A172 (cell line): ENCODE results near the gene GAB2. TPM values are rescaled to one million over a fixed set of nuclear protein-coding genes. Genes with fewer than 3 reads are reported as not detected.
"Not testable (repeated sequence)": the region's sequence is repeated elsewhere in the genome, so short reads cannot be mapped to it uniquely, and the experiment has no call there.

ENCODE experiments used
- DNase-seq: peaks from one replicate; pipeline ENCODE4 v3.0.0-alpha.2; 2015; ENCODE audit warnings: low spot score
- total RNA-seq: library from RNA; depleted of rRNA; stranded (reverse); fragments of >200 nt; shearing (Covaris generic); gene quantifications from 2 replicates; pipeline ENCODE4 v1.2.3, GENCODE V29; 2014

Gene GAB2
- total RNA-seq, 1 experiment from 2014 or later, result 12.1 TPM

GRCh38 chr11:78312712-78313111, 104.9 kb downstream of the GAB2 start:
- no peak for DNase-seq

DNA sequence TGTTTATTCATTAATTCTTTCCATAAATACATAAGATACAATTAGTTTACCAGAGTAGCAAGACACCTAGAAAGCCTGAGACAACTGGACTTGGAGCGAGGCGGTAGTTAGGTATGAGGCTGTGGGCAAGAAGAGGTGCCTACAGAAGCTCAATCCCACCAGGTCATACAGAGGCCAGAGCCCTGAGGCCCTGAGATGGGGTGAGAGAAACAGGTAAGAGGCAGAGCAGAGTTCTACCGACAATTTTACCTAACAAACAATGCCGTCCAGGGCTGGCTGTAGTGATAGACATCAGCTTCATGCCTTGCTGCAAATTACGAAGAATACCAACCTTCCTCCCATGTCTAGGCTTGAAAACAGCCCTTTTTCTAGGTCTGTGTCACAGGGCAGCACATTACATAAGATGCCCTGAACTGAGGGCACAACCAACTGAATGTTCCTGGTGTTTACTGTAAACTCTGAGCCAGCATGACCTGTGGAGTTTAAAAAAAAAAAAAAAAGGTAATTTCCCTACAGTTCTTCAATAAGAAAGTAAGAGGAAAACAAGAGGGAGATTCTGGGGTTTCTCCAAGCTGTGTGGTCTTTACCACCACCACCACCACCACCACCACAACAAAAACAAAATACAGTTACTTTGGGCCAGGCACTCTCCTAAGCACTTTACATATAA, 105.8 kb downstream of the GAB2 start:
- DNase-seq, result no peak

GRCh38 chr11:78310500-78310909, 107.1 kb downstream of the GAB2 start:
- no peak for DNase-seq

DNA sequence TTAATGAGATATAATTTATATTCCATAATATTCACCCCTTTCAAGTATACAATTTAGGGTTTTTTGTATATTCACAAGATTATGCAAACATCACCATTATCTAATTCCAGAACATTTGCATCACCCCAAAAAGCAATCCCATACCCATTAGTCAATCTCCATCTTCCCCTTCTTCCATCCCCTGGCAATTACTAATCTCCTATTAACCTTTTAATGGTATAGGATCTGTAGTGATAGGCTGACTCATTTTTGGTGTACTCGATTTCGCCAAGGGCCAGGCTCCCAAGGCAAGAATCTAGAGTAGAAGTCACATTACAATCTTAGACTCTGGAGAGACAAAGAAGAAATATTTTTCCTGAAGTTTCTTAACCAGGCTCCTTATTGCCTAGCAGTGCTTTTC, 113.4 kb downstream of the GAB2 start:
- no peak for DNase-seq

- DNase-seq, result no peak
These were observed 117.3 kb downstream of the GAB2 start for GRCh38 chr11:78300108-78300839.

GRCh38 chr11:78299000-78299710, 118.5 kb downstream of the GAB2 start:
- no peak for DNase-seq

DNA sequence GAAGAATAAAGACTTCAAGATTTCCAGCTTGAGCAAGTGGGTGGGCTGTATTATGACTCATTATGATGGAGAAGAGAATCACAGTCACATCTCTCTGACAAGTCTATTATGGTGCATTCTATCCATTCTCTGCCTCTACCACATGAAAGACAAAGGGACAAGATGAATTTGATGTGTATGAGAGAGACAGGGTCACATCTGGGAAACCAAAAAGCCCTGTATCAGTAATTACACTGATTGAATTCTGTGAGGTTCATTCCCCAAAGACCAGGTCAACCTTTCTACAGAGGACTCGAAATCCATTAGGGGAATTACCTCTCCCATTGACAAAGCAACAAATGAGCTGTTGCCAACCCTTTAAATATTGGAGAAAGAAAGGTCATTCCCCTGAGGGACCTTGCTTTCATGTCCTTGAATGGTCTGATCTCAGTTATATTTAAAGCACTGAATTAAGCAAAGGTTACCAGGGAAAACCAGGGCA, 119.3 kb downstream of the GAB2 start:
- DNase-seq, result no peak

DNA sequence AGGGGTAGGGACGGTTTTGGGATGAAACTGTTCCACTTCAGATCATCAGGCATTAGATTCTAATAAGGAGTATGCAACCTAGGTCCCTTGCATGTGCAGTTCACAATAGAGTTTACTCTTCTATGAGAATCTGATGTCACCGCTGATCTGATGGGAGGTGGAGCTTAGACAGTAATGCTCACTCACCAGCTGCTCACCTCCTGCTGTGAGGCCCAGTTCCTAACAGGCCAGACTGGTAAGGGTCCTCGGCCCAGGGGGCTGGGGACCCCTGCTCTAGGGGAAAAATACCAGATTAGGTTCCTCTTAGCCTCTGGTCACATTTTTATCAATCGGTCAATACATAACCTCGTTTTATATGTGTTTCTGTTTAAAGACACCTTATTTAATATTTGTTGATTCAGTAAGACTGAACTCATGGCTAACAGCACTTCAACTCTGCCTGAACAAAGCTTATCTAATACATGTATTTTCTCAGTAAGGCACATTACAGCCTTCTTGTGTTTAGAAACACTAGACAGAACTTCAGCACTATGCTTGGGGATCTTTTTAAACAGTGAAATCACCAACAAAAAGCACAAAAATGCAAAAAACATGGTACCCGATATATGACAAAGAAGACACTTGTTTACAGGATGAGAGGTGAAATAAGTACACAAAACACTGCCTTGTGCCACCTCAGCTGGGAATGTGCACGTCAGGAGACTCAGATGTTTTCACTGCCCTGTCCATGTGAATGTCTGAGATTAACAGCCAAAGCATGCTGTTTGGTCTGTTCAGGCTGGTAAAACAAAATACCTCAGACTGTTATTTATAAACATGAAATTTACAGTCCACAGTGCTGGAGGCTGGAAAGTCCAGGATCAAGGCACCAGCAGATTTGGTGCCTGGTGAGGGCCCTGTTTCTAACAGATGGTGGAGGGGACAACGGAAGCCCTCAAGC, 121.4 kb downstream of the GAB2 start:
- DNase-seq, result no peak

DNA sequence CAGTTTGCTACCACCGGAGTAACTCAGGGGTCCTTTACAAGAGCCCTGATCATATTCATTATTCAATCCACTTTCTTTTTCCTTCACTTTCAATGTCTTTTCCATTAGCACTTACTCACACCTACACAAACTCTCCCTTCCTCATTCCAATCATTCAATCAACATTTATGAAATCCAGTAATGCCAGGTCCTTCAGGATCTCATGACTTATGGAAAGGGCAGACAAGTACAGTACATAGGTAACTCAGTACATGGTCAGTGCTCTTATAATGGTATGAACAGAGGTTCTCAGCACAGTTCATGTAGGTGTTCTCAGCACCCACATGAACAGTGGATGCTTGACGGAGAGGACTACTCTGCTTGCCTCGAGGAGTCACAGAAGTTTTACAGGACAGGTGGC, 122.3 kb downstream of the GAB2 start:
- no peak for DNase-seq

DNA sequence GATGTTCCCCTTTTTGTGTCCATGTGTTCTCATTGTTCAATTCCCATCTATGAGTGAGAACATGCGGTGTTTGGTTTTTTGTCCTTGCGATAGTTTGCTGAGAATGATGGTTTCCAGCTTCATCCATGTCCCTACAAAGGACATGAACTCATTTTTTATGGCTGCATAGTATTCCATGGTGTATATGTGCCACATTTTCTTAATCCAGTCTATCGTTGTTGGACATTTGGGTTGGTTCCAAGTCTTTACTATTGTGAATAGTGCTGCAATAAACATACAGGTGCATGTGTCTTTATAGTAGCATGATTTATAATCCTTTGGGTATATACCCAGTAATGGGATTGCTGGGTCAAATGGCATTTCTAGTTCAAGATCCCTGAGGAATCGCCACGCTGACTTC, 123.5 kb downstream of the GAB2 start:
- not testable (repeated sequence) for DNase-seq

- DNase-seq, result no peak
These were observed 124.1 kb downstream of the GAB2 start for GRCh38 chr11:78293536-78293935.

DNA sequence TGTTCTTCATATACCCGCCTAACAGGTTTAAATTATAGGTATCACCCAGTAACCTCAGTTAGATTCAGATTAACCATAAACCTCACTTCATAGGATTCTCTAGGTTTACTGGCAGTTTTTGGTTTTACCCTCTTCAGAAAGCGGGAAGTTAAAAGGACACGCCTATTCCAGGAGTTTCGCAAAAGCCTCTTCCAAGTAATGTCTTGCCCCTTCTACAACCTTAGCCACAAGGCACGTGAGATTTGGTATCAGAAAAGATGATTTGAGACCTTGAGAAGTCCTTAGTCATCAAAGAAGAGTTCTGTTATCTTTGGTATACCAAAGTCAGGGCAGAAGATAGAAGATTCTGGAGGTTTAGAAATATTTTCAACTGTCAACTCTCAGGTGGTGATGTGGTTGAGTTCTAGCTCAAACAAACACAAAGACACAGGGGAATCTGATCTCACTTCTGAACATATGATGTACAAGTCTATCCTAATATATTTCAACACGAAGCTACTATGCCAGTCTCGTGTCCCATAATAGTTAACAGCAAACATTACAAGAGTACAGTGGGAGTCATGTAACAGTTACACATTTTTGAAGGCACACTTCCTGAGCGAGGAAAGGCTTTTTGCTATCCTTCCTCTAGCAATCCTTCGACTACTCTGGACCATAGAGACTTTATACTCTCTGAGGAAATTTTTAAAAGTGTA, 125.4 kb downstream of the GAB2 start:
- no peak for DNase-seq

- DNase-seq, result no peak
These were observed 126.0 kb downstream of the GAB2 start for GRCh38 chr11:78291503-78292108.

GRCh38 chr11:78290293-78291176, 127.1 kb downstream of the GAB2 start:
- DNase-seq, result peak; percentile 8

DNA sequence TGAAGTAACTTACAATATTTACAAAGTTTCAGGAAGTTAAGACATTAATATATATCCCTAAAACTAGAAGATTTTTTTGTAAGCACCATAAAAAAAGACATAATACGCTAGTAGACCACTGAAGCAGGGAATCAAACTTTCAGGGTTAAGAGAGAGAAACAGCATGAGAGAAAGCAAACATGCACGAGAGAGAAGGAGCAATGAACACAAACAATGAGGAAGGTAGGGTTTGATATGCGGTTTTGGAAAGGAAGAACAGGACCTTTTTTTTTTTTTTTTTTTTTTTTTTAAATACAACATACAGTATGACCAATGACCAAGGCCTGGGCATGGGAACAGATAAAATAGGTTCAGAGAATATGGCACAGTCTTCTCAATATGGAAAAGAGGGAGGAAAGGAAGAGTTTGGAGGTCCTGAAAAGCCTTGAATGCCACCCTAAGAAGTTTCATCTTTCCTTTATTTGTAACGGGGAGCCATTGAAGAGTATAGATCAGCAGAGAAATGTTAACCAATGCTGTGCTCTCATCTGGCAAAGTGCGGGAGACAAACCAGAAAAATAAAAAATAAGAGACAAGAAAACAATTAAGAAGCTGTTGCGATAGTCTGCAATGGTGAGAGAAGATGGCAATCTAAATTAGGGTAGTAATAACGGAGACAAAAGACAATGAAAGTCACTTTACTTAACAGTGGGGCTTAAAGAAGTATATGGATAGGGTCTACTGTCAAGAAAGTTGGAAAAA, 127.9 kb downstream of the GAB2 start:
- DNase-seq, result no peak

DNA sequence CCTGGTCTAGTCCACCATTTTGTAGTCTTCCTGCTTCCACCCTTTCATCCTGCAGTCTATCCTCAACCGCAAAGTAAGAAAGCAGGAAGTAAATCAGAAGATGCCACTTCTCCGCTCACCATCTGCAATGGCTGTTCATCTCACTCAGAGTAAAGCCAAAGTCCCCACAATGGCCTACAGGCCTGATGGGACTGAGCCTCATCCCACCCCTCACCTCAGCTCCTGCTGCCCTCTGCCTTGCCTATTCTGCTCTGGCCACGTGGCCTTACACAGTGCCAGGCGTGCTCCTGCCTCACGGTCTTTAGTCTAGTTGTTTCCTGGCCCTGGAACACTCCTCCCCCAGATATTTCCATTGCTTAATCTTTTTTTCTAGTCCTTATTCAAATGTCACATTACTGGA, 133.4 kb downstream of the GAB2 start:
- DNase-seq, result no peak

GRCh38 chr11:78282821-78283220, 134.8 kb downstream of the GAB2 start:
- no peak for DNase-seq

- no peak for DNase-seq
These were observed 136.1 kb downstream of the GAB2 start for GRCh38 chr11:78281511-78281910.
